HG02943 (cell line): ENCODE measurements around the gene TMEM81.

Experiments used
- ATAC-seq: cut with Tn5 transposase; IDR thresholded peaks from one replicate; pipeline ENCODE4 v1.9.1; 2021; ENCODE audit warnings: mild to moderate bottlenecking, low read depth, moderate library complexity; ENCODE audit not compliant: unreplicated experiment

Gene TMEM81

DNA sequence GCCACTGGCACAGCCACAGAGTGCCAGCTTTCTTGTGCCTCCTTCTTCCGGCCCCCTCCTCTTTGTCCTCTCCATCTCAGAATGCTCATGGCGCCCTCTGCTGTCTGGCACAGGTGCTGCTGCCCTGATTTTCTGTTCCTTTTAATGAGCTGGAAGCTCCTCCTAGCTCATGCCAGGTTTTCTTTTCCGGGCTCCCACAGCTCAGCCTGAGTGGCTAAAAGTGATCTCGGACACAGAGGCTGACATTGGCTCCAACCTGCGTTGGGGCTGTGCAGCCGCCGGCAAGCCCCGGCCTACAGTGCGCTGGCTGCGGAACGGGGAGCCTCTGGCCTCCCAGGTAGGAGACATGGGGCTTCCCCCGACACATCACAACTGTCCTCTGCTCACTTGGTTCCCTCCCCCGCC, 22.6 kb downstream of the TMEM81 start:
- ATAC-seq: no peak

DNA sequence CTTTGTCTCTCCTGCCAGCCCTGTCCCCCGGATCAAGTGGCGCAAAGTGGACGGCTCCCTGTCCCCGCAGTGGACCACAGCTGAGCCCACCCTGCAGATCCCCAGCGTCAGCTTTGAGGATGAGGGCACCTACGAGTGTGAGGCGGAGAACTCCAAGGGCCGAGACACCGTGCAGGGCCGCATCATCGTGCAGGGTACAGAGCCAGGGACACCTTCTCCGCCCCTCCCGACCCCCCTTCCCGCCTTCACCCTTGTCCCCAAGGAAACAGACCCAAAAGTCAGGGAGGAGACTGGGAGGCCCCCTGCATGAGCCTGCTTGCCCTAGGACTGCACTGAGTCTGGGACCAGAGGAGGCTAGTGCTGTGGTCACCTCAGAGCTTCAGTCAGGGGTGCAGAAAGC, 23.0 kb downstream of the TMEM81 start:
- no peak for ATAC-seq

DNA sequence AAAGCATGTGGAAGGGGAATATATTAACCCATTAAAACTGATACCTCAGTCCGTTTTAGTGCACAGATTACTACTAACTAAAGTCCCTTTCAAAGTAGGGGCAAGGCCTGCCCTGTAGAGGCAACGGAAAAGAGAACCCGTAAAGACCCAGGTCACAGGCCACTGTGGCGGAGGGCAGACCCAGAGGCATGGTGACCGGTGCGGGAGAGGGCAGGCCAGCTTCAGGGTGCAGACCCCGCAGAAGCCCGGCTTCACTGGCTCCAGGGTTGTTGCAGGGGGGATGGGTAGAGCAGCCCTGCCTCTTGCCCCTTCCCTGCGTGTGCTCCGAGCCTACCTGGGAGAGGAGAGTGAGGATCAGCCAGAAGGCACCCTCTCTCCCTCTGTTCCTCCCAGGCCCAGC, 23.5 kb downstream of the TMEM81 start:
- ATAC-seq: no peak

DNA sequence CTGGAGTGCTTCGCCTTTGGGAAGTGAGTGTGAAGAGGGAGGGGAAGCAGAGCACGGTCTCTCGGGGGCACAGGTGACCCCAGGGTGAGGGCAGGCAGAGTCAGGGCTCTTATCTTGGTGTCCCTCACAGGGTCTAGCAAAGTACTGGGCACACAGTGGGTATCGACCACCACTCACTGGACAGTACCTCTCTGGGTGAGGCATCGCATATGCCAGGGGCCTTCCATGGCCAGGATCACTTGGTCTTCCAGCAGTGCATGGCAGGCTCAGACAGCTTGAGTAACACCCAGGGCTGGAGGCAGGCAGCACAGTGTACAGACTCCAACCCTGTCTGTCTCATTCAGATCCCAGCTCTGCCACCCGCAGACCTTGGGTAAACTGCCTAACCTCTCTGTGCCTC, 24.6 kb downstream of the TMEM81 start:
- no peak for ATAC-seq

DNA sequence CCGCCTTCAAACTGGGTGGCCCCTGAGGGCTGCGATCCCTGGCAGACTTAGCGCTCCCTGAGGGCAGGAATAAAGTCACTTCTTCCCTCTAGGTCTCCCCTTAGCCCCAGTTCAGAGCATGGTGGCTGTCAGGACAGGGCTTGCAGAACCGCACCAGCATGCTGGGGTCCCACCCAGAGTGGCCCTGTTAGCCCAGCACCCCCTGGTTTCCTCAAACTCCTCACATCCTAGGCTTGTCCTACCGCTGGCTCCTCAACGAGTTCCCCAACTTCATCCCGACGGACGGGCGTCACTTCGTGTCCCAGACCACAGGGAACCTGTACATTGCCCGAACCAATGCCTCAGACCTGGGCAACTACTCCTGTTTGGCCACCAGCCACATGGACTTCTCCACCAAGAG, 25.4 kb downstream of the TMEM81 start:
- ATAC-seq: no peak

DNA sequence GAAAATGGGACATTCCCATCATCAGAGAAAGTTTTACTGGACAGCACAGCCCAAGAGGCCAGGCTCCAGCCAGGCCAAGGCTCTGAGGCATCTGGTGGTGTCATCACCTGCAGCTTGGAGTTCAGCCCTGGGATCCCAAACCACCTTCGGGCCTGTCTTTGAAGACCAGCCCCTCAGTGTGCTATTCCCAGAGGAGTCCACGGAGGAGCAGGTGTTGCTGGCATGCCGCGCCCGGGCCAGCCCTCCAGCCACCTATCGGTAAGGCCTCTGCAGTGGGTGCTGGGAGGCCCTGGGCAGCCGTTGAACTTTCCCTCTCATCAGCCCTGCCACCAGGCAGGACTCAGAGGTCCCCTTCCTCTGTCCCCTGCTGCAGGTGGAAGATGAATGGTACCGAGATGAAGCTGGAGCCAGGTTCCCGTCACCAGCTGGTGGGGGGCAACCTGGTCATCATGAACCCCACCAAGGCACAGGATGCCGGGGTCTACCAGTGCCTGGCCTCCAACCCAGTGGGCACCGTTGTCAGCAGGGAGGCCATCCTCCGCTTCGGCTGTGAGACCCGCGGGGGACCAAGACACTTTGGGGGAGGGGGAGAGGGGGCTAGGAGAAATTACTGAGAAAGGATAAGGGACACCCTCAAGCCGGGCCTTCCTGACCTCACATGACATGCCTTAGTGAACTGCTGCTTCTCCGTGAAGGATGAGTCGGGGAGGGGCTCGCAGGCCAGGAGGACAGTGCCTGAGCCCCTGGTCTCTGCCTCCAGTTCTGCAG, 26.3 kb downstream of the TMEM81 start:
- no peak for ATAC-seq

DNA sequence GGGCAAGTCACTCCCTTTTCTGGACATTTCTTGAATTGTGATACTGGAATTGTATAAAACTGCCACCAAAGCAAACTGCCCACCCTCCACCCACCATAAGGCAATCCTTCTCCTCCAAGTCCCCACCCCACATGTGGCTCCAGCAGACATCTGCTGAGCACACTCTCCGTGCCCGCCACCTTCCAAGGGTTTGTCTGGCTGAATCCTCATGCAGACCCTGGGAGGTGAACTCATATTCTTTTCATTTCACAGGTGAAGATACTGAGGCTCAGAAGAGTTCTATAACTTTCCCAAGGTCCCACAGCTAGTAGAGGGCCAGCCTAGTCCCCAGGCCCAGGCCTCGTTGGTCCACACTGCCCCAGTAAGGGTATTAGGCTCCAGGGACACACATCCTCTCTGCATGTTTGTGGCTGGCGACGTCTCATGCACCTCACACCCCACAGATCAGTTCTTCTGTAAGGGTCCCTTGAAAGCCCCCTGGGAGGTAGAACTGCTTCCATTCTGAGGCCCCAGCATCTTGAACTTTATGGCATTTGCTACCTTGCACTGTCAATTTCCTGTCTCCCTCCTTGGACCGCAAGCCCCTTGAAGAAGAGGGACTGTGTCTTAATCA, 27.2 kb downstream of the TMEM81 start:
- no peak for ATAC-seq

DNA sequence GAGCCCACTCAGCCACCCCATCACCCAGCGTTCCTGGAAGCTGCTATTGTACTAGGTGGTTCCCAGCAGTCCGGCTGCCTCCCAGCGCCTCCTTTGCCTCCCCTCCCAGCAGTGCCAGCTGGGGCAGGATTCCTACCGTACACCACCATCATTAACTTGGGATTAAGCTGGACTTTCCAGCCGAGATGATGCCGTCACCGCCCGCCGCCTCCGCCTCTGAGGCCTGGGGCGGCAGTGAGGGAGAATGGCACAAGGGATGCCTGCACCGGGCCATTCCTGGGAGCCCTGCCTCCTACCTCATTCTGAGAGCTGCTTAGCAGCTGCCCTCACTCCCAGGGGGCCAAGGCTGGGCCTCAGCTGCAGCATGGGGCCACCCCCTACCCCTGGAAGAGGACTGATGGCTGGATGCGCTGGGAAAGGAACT, 28.1 kb downstream of the TMEM81 start:
- no peak for ATAC-seq

DNA sequence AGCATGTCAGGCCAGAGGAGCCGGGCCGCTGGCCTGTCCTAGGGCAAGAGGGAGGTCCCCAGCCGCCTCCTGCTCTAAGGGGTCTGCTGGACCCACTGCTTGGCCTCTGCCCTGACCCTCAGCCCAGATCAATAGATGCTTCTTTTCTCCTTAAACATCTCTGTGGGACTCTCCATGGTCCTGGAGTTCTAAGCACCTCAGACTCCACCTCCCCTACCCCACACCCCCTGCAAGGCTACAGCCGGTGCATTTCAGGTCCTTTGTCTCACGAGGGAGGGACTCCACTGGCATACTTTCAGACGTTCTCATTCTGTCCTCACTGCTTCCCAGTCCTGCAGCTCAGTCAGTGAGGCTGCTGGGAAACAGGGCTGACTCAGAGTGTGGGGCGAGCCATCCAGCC, 30.2 kb downstream of the TMEM81 start:
- ATAC-seq: no peak

DNA sequence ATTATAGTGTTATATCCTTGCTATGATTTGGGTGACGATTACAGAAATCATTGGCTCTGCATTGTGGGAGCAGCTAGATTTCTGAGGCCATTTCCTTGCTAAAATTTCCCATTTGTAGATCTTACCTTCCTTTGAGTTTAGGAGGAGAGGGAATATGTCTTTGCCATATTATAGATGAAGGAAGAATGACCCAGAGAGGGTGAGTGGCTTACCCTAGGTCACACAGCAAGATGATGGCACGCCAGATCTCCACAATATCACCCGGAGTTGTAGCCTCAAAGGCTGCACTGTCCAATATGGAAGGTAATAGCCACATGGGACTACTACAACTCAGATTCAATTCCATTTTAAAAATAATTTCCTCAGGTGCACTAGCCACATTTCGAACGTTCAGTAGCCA, 31.0 kb downstream of the TMEM81 start:
- no peak for ATAC-seq

DNA sequence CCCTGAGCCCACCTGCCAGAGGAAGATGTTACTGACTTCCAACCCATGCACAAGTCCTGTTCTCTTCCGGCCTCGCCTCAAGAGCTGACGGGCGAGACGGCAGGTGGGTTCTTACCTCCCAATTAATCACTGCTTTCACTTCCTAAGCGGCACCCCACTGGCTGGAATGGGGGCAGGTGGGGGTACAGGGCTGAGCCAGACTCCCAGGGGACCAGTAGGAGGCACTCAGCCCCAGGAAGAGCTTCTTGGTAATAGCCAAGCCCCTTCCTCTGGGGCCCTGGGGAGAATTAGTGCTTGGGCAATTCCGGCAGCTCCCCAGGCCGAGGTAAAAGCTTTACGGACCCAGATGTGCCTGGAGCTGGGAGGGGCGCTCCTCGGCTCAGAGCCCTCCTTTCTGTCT, 31.6 kb downstream of the TMEM81 start:
- ATAC-seq: no peak

DNA sequence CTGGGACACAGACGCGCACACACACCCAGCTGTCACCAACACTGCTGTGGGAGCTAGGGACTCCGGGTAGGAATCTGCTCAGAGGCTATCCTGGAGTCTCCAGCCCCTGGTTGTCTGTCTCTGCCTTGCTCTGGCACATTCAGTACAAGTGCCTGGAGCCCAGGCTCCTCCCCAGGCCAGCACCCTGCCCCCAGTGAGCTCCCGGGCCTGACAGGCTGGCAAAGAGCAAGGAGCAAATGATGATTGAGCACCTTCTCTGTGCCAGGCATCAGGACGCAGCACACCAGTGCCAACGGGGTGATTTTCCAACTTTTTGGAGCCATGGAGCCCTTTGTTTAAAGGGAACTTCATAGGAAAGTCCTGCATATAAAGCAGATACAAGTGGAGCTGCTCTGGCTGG, 34.8 kb downstream of the TMEM81 start:
- no peak for ATAC-seq

DNA sequence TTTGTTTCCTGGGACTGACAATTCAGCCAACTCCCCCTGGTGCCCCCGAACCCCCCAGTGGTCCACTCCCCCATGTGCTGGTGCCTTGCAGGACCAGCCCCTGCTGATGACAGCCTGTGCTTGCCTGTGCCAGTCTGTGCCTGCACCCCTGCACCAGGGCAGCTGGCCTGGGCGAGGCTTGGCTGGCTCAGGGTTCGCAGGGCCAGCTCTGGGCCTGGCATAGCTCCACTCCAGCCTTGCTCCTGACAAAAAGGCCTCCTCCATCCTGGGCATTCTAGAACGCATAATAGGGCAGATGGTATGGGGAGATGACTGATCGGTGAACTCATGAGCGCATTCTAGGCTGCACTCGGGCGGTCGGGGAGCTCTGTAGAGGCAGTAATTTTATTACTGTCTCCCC, 35.9 kb downstream of the TMEM81 start:
- ATAC-seq: no peak

DNA sequence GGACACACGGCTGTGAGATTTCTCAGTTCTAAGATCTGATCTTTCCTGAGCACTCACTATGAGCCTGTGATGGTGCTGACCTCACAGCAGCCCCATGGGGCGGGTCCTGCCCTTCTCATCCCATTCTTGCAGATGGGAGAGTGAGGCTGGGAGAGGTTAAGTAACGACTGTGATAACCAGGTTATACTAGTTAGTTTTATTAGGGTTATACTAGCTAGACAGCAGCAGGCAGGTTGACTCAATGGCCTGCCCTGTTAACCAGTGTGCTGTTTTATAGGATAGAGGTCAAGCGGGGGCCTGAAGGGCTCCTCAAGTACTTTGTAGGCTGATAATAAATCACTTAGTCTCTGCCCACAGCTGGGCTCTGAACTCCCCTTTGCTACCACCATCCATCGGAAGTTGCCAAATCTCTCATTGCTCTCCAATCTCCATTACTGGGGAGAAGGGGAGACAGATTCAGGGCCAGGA, 36.5 kb downstream of the TMEM81 start:
- ATAC-seq: no peak

DNA sequence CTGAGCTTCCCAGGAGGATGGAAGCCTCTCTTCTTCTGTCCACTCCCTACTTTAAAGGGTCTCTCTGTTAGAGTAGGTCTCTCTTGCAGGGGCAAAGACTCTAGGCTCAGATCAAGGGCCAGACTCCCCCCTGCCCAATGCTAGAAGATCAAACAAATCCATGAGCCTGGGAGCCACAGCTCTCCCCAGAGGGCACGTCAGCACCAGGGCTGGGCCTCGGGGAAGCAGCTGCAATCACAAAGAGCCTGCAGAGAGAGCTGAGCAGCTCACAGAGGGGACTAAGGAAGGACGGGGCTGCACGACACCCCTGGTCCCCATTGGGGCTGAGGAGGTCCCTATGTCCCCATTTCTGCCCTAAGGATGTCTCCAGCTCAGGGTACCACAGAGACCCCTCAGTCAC, 37.4 kb downstream of the TMEM81 start:
- ATAC-seq: no peak

DNA sequence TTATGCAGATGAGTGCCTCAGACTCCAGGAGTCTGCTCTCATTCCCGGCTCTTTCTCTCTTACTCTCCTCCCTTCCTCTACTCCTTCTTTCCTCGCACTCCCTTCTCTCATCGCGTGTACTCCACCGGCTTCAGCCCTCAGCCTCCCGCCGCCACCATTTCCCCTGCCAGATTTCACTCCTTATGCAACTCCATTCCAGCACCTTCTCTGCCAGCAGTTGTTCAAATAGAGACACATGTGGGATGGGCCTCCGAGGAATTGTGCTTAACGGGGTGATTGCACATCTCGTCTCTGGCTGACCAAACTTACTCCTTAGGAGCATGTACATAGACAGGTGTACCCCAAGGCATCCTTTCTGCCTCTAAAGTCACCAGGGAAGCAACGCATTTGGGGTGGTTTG, 39.1 kb downstream of the TMEM81 start:
- no peak for ATAC-seq

DNA sequence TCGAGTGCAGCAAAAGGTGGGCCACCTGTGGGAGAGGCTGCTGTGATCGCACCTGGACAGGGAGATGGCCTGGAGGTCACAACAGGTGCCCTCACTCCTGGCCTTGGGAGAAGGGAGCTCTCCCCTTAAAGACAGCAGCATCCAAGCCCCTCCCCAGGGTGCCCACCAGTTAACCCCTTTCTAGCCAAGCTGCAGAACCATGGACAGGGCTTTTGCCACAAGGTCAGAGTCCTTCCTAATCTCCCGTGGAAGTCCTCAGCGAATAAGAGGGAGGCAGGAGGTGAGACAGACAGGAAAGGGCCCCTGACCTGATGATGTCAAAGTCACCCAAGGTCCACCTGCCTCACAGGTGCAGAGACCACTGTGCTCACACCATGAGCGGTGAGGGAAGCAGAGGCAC, 39.5 kb downstream of the TMEM81 start:
- no peak for ATAC-seq

DNA sequence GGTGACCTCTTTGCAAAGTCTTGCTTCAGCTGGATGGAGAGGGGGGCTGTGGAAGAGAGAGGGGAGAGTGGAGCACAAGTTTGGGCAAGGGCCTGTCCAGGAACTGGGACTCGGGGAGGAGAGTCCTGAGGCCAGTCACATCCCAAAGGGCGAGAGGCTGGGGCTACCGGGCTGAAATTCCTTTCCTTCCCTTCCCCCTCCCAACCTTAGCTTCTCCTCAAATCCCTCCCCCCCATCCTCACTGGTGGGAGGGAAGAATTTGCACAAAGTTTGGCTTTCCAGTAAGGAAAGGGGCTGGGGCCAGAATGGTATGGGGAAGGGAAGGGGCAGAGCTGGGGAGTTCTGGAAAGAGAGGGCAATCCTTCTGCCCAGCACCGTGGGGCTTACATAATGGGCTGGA, 40.4 kb downstream of the TMEM81 start:
- ATAC-seq: no peak

DNA sequence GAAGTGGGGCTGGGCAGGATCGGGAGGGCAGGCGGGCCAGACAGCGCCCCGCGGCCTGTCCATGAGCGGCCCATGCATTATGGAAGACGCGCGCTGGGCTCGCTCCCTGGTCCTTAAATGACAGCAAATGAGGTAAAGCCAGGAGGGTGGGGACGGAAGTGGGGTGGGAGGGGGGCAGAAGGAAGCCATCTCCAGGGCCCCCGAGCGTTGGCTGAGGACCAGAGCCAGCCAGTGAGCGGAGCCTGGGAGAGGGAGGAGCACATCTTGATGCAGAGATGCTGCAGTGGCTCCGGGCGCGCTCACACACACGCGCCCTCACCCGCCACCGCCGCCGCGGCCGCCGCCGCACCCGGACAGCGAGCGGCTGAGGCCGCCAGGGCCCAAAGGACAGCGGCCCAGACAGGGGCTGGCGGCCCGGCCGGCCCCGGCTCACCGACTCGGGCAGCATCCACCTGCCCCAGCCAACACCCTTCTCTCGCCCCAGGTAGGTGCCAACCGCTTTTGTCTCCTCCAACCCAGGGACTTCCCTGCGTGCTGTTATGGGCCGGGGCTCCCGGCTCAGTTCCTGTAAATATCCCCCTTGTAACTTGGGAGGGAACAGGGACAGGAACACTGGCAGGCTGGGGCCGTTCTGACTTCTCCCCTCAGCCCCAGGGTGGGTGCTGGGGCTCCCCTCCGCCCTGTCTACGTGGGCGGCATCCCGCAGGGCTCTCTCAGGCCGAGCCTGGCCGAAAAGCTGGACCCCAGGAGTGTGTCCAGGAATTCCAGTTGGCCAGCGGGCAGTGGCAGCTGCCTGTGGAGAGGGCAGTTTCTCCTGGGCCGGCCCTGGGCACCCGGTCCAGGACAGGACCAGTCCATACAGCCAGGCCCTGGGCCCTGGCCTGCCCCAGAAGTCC, 41.1 kb downstream of the TMEM81 start, which contains the start of gene CNTN2:
Gene CNTN2 (plus strand): TSS at position 302 of the 896 bp plus-strand sequence. CDS start 9,974 bp downstream, outside the sequence.
- ATAC-seq: no peak

DNA sequence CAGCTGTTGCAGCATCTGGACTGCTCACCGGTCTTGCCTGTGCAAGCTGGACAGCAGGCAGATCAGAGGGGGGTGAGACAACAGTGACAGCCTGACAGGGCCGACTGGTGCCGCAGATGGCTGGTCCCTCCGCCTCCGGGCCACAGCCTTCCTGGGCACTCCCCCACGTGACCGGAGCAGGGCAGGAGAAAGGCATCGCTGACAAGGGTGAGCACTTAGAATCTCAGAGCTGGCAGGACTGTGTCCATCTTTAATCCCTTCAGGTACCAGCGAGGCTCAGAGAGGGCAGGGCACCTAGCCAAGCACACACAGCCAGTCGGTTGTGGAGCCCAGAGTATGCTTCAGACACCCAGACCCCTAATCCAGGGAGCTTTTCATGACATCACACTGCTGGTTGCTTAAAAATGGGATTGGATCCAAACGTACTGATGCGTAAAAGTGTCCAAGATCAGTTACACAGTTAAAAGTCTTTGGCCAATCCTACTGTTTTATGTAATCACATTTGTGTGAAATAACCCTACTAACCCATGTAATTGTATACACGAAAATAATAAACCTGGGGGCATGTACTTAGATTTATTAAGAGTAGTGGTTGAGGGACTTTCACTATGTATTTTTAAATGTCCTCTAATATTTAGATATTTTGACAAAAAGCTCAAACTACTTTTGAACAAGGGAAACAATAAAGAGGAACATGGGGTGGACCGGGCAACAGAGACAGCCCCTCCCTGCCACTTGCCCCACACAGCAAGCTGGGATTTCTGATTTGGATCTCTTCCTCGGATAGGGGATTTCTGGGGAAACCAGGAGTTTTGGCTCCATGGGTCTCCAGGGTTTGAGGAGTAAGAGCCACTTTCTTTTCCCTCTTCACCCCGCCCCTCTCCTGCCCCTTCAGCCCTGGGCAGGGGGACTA, 42.0 kb downstream of the TMEM81 start:
- no peak for ATAC-seq
